Loucy (cell line): Measurements from ENCODE around the gene HSPA9.

Experiments used
- H2AFZ ChIP-seq: fragments of 200-600 bp; sonication (generic); 2 replicates; pipeline ENCODE4 v1.6.0; 2016; ENCODE audit warnings: antibody characterized with exemption, mild to moderate bottlenecking, low read length, moderate library complexity
- H3F3A ChIP-seq: fragments of 200-600 bp; 2 replicates; pipeline ENCODE4 v1.6.0; 2016; ENCODE audit warnings: antibody characterized with exemption, low read depth, mild to moderate bottlenecking
- H3K27me3 ChIP-seq: fragments of 200-600 bp; sonication (generic); 2 replicates; pipeline ENCODE4 v1.6.1; 2014; ENCODE audit warnings: low read length, mild to moderate bottlenecking; ENCODE audit not compliant: insufficient read depth, poor library complexity, severe bottlenecking
- H3K36me3 ChIP-seq: fragments of 200-600 bp; sonication (generic); 2 replicates; pipeline ENCODE4 v1.6.1; 2016; ENCODE audit warnings: low read length; ENCODE audit not compliant: insufficient read depth
- H3K4me1 ChIP-seq: fragments of 200-600 bp; sonication (generic); 2 replicates; pipeline ENCODE4 v1.5.1; 2014; ENCODE audit warnings: low read length, mild to moderate bottlenecking; ENCODE audit not compliant: insufficient read depth, poor library complexity, severe bottlenecking
- H3K4me2 ChIP-seq: fragments of 200-600 bp; sonication (generic); 2 replicates; pipeline ENCODE4 v1.6.0; 2014; ENCODE audit warnings: antibody characterized with exemption, low read length, low read depth, mild to moderate bottlenecking; ENCODE audit not compliant: poor library complexity, severe bottlenecking
- H3K4me3 ChIP-seq: fragments of 200-600 bp; sonication (generic); 2 replicates; pipeline ENCODE4 v1.5.1; 2014; ENCODE audit warnings: low read length, mild to moderate bottlenecking, mixed read lengths; ENCODE audit not compliant: poor library complexity, severe bottlenecking
- H3K79me2 ChIP-seq: fragments of 200-600 bp; sonication (generic); 2 replicates; pipeline ENCODE4 v1.6.1; 2014; ENCODE audit warnings: low read length; ENCODE audit not compliant: insufficient read depth
- H3K9ac ChIP-seq: fragments of 200-600 bp; sonication (generic); 2 replicates; pipeline ENCODE4 v1.6.0; 2014; ENCODE audit warnings: mild to moderate bottlenecking, low read depth, low read length, moderate library complexity; ENCODE audit not compliant: poor library complexity, severe bottlenecking
- H3K9me2 ChIP-seq: fragments of 200-600 bp; sonication (generic); replicated peaks from 2 replicates; pipeline ENCODE4 v1.6.1; 2016; ENCODE audit warnings: low read depth, low read length, mixed read lengths
- H3K9me3 ChIP-seq: fragments of 200-600 bp; sonication (generic); 2 replicates; pipeline ENCODE4 v1.6.1; 2014; ENCODE audit warnings: mild to moderate bottlenecking, antibody characterized with exemption, low read length, low read depth; ENCODE audit not compliant: insufficient read depth
- H4K20me1 ChIP-seq: fragments of 200-600 bp; sonication (generic); 2 replicates; pipeline ENCODE4 v1.6.0; 2014; ENCODE audit warnings: antibody characterized with exemption, low read length, mild to moderate bottlenecking; ENCODE audit not compliant: insufficient read depth, poor library complexity, severe bottlenecking
- CTCF ChIP-seq: fragments of 200-600 bp; sonication (generic); conservative IDR thresholded peaks from 2 replicates; pipeline ENCODE4 v1.5.1; 2014; ENCODE audit warnings: mild to moderate bottlenecking, antibody characterized with exemption, low read length
- EZH2phosphoT487 ChIP-seq: fragments of 200-600 bp; IDR thresholded peaks from 2 replicates; pipeline ENCODE4 v1.6.1; 2018; ENCODE audit warnings: antibody characterized with exemption, mild to moderate bottlenecking, moderate library complexity, borderline replicate concordance

The HSPA9 gene

GRCh38 chr5:138557677-138558076 lies 17.5 kb downstream of the HSPA9 start:
- H3K27me3 ChIP-seq, result no peaks in the 10 kb centered on the region
- no peak for TF ChIP-seq EZH2phosphoT487
- TF ChIP-seq CTCF, result no peak
- no peak overlapping the region for H3K4me3 ChIP-seq
- no peak overlapping the region for H3K9ac ChIP-seq
- H3K9me3 ChIP-seq, result no peaks in the 10 kb centered on the region
- peaks cover 24% of the 10 kb centered on the region for H3F3A ChIP-seq
- peaks cover 18% of the 10 kb centered on the region; the same call in 1 of the 2 replicates for H3K79me2 ChIP-seq
- H3K4me2 ChIP-seq, result no peak overlapping the region
- no peaks in the 10 kb centered on the region for H3K9me2 ChIP-seq
- H3K4me1 ChIP-seq, result no peaks in the 10 kb centered on the region
- H4K20me1 ChIP-seq, result peaks cover 17% of the 10 kb centered on the region
- peaks cover 88% of the 10 kb centered on the region for H3K36me3 ChIP-seq
- H2AFZ ChIP-seq, result no peak overlapping the region

- peaks cover 58% of the 10 kb centered on the region; the same call in 1 of the 2 replicates for H3K36me3 ChIP-seq
- H3K4me3 ChIP-seq, result no peak overlapping the region
- H3K4me2 ChIP-seq, result no peak overlapping the region
- peaks cover 24% of the 10 kb centered on the region for H3F3A ChIP-seq
- no peak overlapping the region for H3K9ac ChIP-seq
- peaks cover 13% of the 10 kb centered on the region for H4K20me1 ChIP-seq
- no peaks in the 10 kb centered on the region for H3K4me1 ChIP-seq
- TF ChIP-seq CTCF (no peak), EZH2phosphoT487 (no peak)
- no peaks in the 10 kb centered on the region for H3K9me3 ChIP-seq
- peaks cover 2% of the 10 kb centered on the region; the same call in 1 of the 2 replicates for H3K79me2 ChIP-seq
- H3K9me2 ChIP-seq, result no peaks in the 10 kb centered on the region
- H3K27me3 ChIP-seq, result no peaks in the 10 kb centered on the region
- no peak overlapping the region for H2AFZ ChIP-seq
These were observed 21.1 kb downstream of the HSPA9 start for GRCh38 chr5:138554143-138554542.

GRCh38 chr5:138553437-138554095 lies 21.6 kb downstream of the HSPA9 start:
- H3K4me3 ChIP-seq, result no peak overlapping the region
- H3K9me3 ChIP-seq, result no peaks in the 10 kb centered on the region
- peaks cover 24% of the 10 kb centered on the region for H3F3A ChIP-seq
- peaks cover 52% of the 10 kb centered on the region; the same call in 1 of the 2 replicates for H3K36me3 ChIP-seq
- peaks cover 8% of the 10 kb centered on the region for H4K20me1 ChIP-seq
- no peaks in the 10 kb centered on the region for H3K27me3 ChIP-seq
- TF ChIP-seq EZH2phosphoT487 (no peak), CTCF (no peak)
- no peaks in the 10 kb centered on the region for H3K79me2 ChIP-seq
- no peaks in the 10 kb centered on the region for H3K4me1 ChIP-seq
- H3K9ac ChIP-seq, result no peak overlapping the region
- H3K4me2 ChIP-seq, result no peak overlapping the region
- H2AFZ ChIP-seq, result no peak overlapping the region
- no peaks in the 10 kb centered on the region for H3K9me2 ChIP-seq
